HepG2 (cell line): ENCODE data around the gene FAM120B. TPM values are rescaled to one million over a fixed set of nuclear protein-coding genes. Genes with fewer than 3 reads are reported as not detected.

Source experiments
- ATAC-seq: fragments of 200-7000 bp; cut with Tn5 transposase; 3 replicates; pipeline ENCODE4 v1.9.1; 2020; ENCODE audit warnings: mild to moderate bottlenecking, moderate library complexity
- BruUV-seq: library from RNA; stranded (reverse); fragments of 400-500 nt; replicated peaks from 2 replicates; lab custom pipeline; 2021; lab: Mats Ljungman, UMichigan
- CTCF ChIA-PET: fragments of 300-600 bp; formaldehyde crosslinking; extraction: SDS; loops from one replicate; lab custom pipeline; 2021; ENCODE audit warnings: low total read pairs, inconsistent platforms, low intra/inter-chr PET ratio; lab: Yijun Ruan, JAX
- POLR2A ChIA-PET: fragments of 350-600 bp; sonication (Branson Sonifier 250); formaldehyde crosslinking; loops from one replicate; lab custom pipeline; 2020; ENCODE audit warnings: antibody characterized with exemption, inconsistent platforms; lab: Yijun Ruan, JAX
- DNase-seq: peaks from one replicate; pipeline ENCODE4 v3.0.0-alpha.2; 2015; ENCODE audit warnings: low spot score
- FAIRE-seq: peaks from 3 replicates; lab custom pipeline; 2011; peaks lifted over from hg19 to GRCh38; lab: Jason Lieb, UNC
- H2AFZ ChIP-seq: one replicate; pipeline ENCODE4 v1.6.1; 2011; ENCODE audit warnings: low read length, inconsistent platforms
- H3K27ac ChIP-seq: fragments of 300-600 bp; 3 replicates; pipeline ENCODE4 v1.8.0; 2011; ENCODE audit warnings: mixed run types, mild to moderate bottlenecking, mixed read lengths, low read length, inconsistent platforms; ENCODE audit not compliant: insufficient read depth; ENCODE audit errors: extremely low read length
- H3K27me3 ChIP-seq, 2 experiments: fragments of 200-600 bp in 1 of 2; 2 replicates in 1 of 2; 3 replicates in 1 of 2; pipeline versions ENCODE4 v1.6.0 to v1.8.0; 2011; ENCODE audit warnings: low read length in 2 of 2, mild to moderate bottlenecking in 2 of 2, moderate library complexity in 2 of 2, inconsistent platforms in 1 of 2; ENCODE audit not compliant: insufficient read depth in 2 of 2, control insufficient read depth in 1 of 2
- H3K36me3 ChIP-seq, 2 experiments: fragments of 200-600 bp in 1 of 2; replicated peaks in 1 of 2; 2 replicates in 1 of 2; 3 replicates in 1 of 2; pipeline versions ENCODE4 v1.5.1 to v1.8.0; 2011; ENCODE audit warnings: low read length in 2 of 2, inconsistent platforms in 1 of 2; ENCODE audit not compliant: insufficient read depth in 2 of 2, control insufficient read depth in 1 of 2
- H3K4me1 ChIP-seq: 2 replicates; pipeline ENCODE4 v1.5.1; 2012; ENCODE audit warnings: low read length, inconsistent platforms; ENCODE audit not compliant: insufficient read depth
- H3K4me2 ChIP-seq: 2 replicates; pipeline ENCODE4 v1.6.0; 2011; ENCODE audit warnings: low read depth, low read length, inconsistent platforms
- H3K4me3 ChIP-seq, 3 experiments: fragments of 200-600 bp in 1 of 3; sonication (generic), shearing (Covaris generic) in 1 of 3; replicated peaks in 1 of 3; 2 replicates each; pipeline ENCODE4 v1.5.1; 2011 to 2016; ENCODE audit warnings: low read length in 3 of 3, inconsistent platforms in 2 of 3, low read depth in 2 of 3, mild to moderate bottlenecking in 2 of 3, control low read depth in 1 of 3, mixed read lengths in 1 of 3; ENCODE audit not compliant: insufficient read depth in 1 of 3
- H3K79me2 ChIP-seq: one replicate; pipeline ENCODE4 v1.6.1; 2011; ENCODE audit warnings: low read length, inconsistent platforms; ENCODE audit not compliant: insufficient read depth
- H3K9ac ChIP-seq: 2 replicates; pipeline ENCODE4 v1.6.0; 2011; ENCODE audit warnings: mild to moderate bottlenecking, low read depth, low read length, inconsistent platforms; ENCODE audit not compliant: insufficient read depth
- H3K9me3 ChIP-seq: 2 replicates; pipeline ENCODE4 v1.5.1; 2012; ENCODE audit warnings: mild to moderate bottlenecking, low read length
- H4K20me1 ChIP-seq: 2 replicates; pipeline ENCODE4 v1.6.0; 2011; ENCODE audit warnings: inconsistent platforms, mild to moderate bottlenecking, low read length, moderate library complexity; ENCODE audit not compliant: insufficient read depth
- AGO1 ChIP-seq: fragments of 200-400 bp; formaldehyde crosslinking; IDR thresholded peaks from 2 replicates; pipeline ENCODE4 v1.6.1; 2017; ENCODE audit warnings: mild to moderate bottlenecking, low read depth, low read length, moderate library complexity; ENCODE audit not compliant: poor library complexity, severe bottlenecking
- DNMT3B ChIP-seq: conservative IDR thresholded peaks from 2 replicates; pipeline ENCODE4 v1.6.1; 2016; ENCODE audit warnings: missing biosample characterization, control low read depth
- ISX ChIP-seq: sonication (generic); formaldehyde crosslinking; conservative IDR thresholded peaks from 2 replicates; pipeline ENCODE4 v1.5.0; 2020; ENCODE audit warnings: missing genetic modification reagents
- NR1H2 ChIP-seq: sonication (generic); formaldehyde crosslinking; IDR thresholded peaks from 2 replicates; pipeline ENCODE4 v1.8.1; 2022; ENCODE audit warnings: low read depth, missing genetic modification reagents, borderline replicate concordance
- POLR2A ChIP-seq, 2 experiments: IDR thresholded peaks; 2 replicates each; pipeline ENCODE4 v1.6.1; 2011; ENCODE audit warnings: low read depth in 2 of 2, low read length in 2 of 2, mild to moderate bottlenecking in 1 of 2, moderate library complexity in 1 of 2; ENCODE audit not compliant: insufficient read depth in 1 of 2
- SPEN ChIP-seq: sonication (generic); formaldehyde crosslinking; IDR thresholded peaks from 2 replicates; pipeline ENCODE4 v1.5.1; 2020; ENCODE audit warnings: low read depth, mild to moderate bottlenecking, missing genetic modification reagents
- SRF ChIP-seq: IDR thresholded peaks from 2 replicates; pipeline ENCODE4 v1.6.1; 2011; ENCODE audit warnings: mild to moderate bottlenecking, low read depth, low read length, moderate library complexity
- ZBTB43 ChIP-seq: sonication (generic); formaldehyde crosslinking; conservative IDR thresholded peaks from 2 replicates; pipeline ENCODE4 v1.4.0; 2020; ENCODE audit warnings: missing genetic modification reagents
- ZNF275 ChIP-seq: sonication (generic); formaldehyde crosslinking; IDR thresholded peaks from 2 replicates; pipeline ENCODE4 v1.8.0; 2022; ENCODE audit warnings: missing genetic modification reagents, mild to moderate bottlenecking, inconsistent platforms, borderline replicate concordance
- WGBS: methylation state at CpG from one replicate; pipeline ENCODE4 v1.1.6; 2017; ENCODE audit warnings: low lambda C conversion rate; 5-methylcytosine and 5-hydroxymethylcytosine counted together
- in situ Hi-C: cut with HindIII; loops from 2 replicates; pipeline ENCODE4 v1.10.0; 2017; ENCODE audit warnings: low pct_unique_long_range_greater_than_20kb; ENCODE audit not compliant: extremely low pct_ligation_motif_present
- intact Hi-C: fragments of 100-400 bp; cut with micrococcal nuclease; formaldehyde crosslinking; loops from one replicate; pipeline ENCODE4 v1.10.0; 2022; ENCODE audit not compliant: unreplicated experiment
- polyA plus RNA-seq, 8 experiments: library from polyadenylated mRNA; depleted of rRNA in 3 of 8; stranded (reverse) in 7 of 8; unstranded in 1 of 8; fragments of >200 nt; fragmentation: Illumina TruSeq in 4 of 8; extraction: Trizol in 4 of 8; gene quantifications; 2 replicates each; pipeline versions ENCODE4 v1.2.1 to v1.2.3, GENCODE V29; 2011 to 2016; ENCODE audit warnings: low read depth in 4 of 8, missing spikeins in 1 of 8, mixed read lengths in 1 of 8; ENCODE audit not compliant: insufficient read depth in 1 of 8
- total RNA-seq, 5 experiments: library from RNA; depleted of rRNA; stranded (reverse); fragments of >200 nt; fragmentation: Illumina TruSeq; extraction: Trizol; gene quantifications; 2 replicates each; pipeline ENCODE4 v1.2.3, GENCODE V29; 2016; ENCODE audit warnings: low read depth in 1 of 5
- TF ChIP-seq, protein P1 (sequence below): sonication (generic); formaldehyde crosslinking; IDR thresholded peaks from 2 replicates; pipeline ENCODE4 v1.9.0; 2021; ENCODE audit warnings: missing genetic modification reagents, borderline replicate concordance
- TF ChIP-seq, protein P2 (sequence below): sonication (generic); formaldehyde crosslinking; IDR thresholded peaks from 2 replicates; pipeline ENCODE4 v1.5.0; 2020; ENCODE audit warnings: mild to moderate bottlenecking, missing genetic modification reagents

Gene FAM120B
- total and polyA plus RNA-seq, 2 of the 13 experiments (the other 11 are each of a cell fraction or from before 2014, with no cell fraction given), result 9.2 to 10.7 TPM

DNA sequence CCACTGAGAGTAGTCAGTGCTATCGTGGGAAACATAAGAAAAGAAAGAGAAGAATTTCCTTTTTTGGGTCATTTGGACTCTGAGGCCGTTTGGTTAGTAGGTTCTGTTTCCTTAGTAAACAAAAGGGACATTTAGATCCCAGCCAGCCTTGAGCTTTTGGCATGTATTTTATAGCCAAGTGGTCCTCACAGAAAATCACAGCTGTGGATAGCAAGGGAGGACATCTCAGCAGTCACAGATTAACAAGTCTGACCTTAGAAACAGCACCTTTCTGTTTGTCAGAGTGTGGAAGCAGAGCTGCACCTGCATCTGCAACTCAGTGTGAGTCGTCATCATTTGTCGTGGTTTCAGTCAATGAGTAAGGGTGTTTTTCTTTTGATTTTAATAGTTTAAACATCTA lies 40.5 kb downstream of the FAM120B start:
- intact Hi-C loops (no loop called here), in situ Hi-C loops (no loop called here)
- peaks cover 17 to 50% of the 10 kb centered on the region in 2 experiments; a peak in 4 of 5 replicates for H3K36me3 ChIP-seq
- ATAC-seq (no peak), FAIRE-seq (no peak), DNase-seq (no peak)
- H3K4me1 ChIP-seq, result peaks cover 16% of the 10 kb centered on the region
- TF ChIP-seq AGO1, result no peak
- ChIA-PET CTCF (no interaction called here), POLR2A (no interaction called here)
- H3K9ac ChIP-seq, result no peak overlapping the region
- H4K20me1 ChIP-seq, result no peaks in the 10 kb centered on the region
- no peak overlapping the region for H3K4me2 ChIP-seq
- no peak overlapping the region for H2AFZ ChIP-seq
- no peak overlapping the region for H3K4me3 ChIP-seq
- WGBS, result 84% methylated on average over 4 of the region's 4 CpGs
- H3K9me3 ChIP-seq, result peaks cover 21% of the 10 kb centered on the region
- H3K27me3 ChIP-seq, result no peaks in the 10 kb centered on the region
- no TSS peak for BruUV-seq
- no peaks in the 10 kb centered on the region for H3K79me2 ChIP-seq
- H3K27ac ChIP-seq, result no peak overlapping the region

- FAIRE-seq (no peak), DNase-seq (no peak), ATAC-seq (no peak)
- no peak overlapping the region for H3K4me2 ChIP-seq
- no peak overlapping the region for H3K9ac ChIP-seq
- H2AFZ ChIP-seq, result no peak overlapping the region
- BruUV-seq, result no TSS peak
- H3K4me1 ChIP-seq, result peaks cover 16% of the 10 kb centered on the region
- ChIA-PET CTCF (no interaction called here), POLR2A (no interaction called here)
- H4K20me1 ChIP-seq, result no peaks in the 10 kb centered on the region
- in situ Hi-C loops (no loop called here), intact Hi-C loops (no loop called here)
- H3K4me3 ChIP-seq, result no peak overlapping the region
- H3K27ac ChIP-seq, result no peak overlapping the region
- H3K9me3 ChIP-seq, result peaks cover 28% of the 10 kb centered on the region
- 97% methylated on average over 6 of the region's 6 CpGs for WGBS
- no peaks in the 10 kb centered on the region for H3K27me3 ChIP-seq
- H3K79me2 ChIP-seq, result no peaks in the 10 kb centered on the region
- peaks cover 14 to 50% of the 10 kb centered on the region in 2 experiments; a peak in 4 of 5 replicates for H3K36me3 ChIP-seq
- TF ChIP-seq POLR2A (IDR thresholded peaks at IDR 0.05; ENCODE audit: insufficient read depth in 1 of 2, low read depth in 2 of 2, low read length in 2 of 2) (no peak), ZNF275 (CRISPR knock-in tag) (no peak), SPEN (CRISPR knock-in tag) (no peak), SRF (no peak), NR1H2 (CRISPR knock-in tag) (no peak), ZBTB43 (CRISPR knock-in tag) (no peak), ISX (no peak), DNMT3B (CRISPR knock-in tag) (no peak)
- TF ChIP-seq, protein P1, sequence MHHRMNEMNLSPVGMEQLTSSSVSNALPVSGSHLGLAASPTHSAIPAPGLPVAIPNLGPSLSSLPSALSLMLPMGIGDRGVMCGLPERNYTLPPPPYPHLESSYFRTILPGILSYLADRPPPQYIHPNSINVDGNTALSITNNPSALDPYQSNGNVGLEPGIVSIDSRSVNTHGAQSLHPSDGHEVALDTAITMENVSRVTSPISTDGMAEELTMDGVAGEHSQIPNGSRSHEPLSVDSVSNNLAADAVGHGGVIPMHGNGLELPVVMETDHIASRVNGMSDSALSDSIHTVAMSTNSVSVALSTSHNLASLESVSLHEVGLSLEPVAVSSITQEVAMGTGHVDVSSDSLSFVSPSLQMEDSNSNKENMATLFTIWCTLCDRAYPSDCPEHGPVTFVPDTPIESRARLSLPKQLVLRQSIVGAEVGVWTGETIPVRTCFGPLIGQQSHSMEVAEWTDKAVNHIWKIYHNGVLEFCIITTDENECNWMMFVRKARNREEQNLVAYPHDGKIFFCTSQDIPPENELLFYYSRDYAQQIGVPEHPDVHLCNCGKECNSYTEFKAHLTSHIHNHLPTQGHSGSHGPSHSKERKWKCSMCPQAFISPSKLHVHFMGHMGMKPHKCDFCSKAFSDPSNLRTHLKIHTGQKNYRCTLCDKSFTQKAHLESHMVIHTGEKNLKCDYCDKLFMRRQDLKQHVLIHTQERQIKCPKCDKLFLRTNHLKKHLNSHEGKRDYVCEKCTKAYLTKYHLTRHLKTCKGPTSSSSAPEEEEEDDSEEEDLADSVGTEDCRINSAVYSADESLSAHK (CRISPR knock-in tag), result no peak
- TF ChIP-seq, protein P2, sequence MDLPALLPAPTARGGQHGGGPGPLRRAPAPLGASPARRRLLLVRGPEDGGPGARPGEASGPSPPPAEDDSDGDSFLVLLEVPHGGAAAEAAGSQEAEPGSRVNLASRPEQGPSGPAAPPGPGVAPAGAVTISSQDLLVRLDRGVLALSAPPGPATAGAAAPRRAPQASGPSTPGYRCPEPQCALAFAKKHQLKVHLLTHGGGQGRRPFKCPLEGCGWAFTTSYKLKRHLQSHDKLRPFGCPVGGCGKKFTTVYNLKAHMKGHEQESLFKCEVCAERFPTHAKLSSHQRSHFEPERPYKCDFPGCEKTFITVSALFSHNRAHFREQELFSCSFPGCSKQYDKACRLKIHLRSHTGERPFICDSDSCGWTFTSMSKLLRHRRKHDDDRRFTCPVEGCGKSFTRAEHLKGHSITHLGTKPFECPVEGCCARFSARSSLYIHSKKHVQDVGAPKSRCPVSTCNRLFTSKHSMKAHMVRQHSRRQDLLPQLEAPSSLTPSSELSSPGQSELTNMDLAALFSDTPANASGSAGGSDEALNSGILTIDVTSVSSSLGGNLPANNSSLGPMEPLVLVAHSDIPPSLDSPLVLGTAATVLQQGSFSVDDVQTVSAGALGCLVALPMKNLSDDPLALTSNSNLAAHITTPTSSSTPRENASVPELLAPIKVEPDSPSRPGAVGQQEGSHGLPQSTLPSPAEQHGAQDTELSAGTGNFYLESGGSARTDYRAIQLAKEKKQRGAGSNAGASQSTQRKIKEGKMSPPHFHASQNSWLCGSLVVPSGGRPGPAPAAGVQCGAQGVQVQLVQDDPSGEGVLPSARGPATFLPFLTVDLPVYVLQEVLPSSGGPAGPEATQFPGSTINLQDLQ, result no peak
Measured at GRCh38 chr6:170347975-170348374, 41.4 kb downstream of the FAM120B start.
